ENCODE data around the gene PNPLA5.

The PNPLA5 gene

DNA sequence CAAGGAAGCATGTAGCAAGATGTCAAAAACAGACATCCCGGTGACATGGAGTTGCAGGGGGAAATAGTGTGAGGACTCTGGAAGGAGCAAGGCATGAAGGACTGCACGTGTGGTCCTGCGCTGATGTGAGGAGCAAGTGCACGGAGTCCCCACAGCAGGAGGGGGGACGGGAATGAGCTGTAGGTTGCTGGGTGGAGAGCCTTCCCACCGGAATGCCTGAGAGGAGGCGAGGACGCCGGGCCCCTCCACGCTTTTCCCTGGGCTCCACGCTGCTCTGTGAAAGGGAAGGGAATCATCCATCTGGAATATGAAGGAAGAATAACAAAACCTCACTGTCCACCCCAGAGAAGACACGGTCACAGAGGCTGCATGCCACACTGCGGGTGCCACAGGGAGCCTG is 56.1 kb downstream of the PNPLA5 start:
- Histone ChIP-seq H3K9ac (no peak overlapping the region), H2AFZ (no peak overlapping the region), H3K27me3 (ENCODE audit: control insufficient read depth, insufficient read depth, low read length) (no peaks in the 10 kb centered on the region), H3K4me3 (ENCODE audit: low read depth, low read length) (no peak overlapping the region), H3K79me2 (no peaks in the 10 kb centered on the region), H3K4me2 (ENCODE audit: low read length) (no peak overlapping the region), H3K36me3 (ENCODE audit: control insufficient read depth, insufficient read depth, low read length) (no peaks in the 10 kb centered on the region), H3K4me1 (no peaks in the 10 kb centered on the region), H3K27ac (no peak overlapping the region), H3K9me3 (ENCODE audit: control insufficient read depth, low read length) (no peaks in the 10 kb centered on the region)
- TF ChIP-seq, protein P1, sequence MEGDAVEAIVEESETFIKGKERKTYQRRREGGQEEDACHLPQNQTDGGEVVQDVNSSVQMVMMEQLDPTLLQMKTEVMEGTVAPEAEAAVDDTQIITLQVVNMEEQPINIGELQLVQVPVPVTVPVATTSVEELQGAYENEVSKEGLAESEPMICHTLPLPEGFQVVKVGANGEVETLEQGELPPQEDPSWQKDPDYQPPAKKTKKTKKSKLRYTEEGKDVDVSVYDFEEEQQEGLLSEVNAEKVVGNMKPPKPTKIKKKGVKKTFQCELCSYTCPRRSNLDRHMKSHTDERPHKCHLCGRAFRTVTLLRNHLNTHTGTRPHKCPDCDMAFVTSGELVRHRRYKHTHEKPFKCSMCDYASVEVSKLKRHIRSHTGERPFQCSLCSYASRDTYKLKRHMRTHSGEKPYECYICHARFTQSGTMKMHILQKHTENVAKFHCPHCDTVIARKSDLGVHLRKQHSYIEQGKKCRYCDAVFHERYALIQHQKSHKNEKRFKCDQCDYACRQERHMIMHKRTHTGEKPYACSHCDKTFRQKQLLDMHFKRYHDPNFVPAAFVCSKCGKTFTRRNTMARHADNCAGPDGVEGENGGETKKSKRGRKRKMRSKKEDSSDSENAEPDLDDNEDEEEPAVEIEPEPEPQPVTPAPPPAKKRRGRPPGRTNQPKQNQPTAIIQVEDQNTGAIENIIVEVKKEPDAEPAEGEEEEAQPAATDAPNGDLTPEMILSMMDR (IDR thresholded peaks at IDR 0.05): no peak

GRCh38 chr22:43835166-43835565 is 56.6 kb downstream of the PNPLA5 start:
- no peak overlapping the region for H3K9ac ChIP-seq
- no peaks in the 10 kb centered on the region for H3K9me3 ChIP-seq (ENCODE audit: control insufficient read depth, low read length)
- no peaks in the 10 kb centered on the region for H3K4me1 ChIP-seq
- H3K4me3 ChIP-seq (ENCODE audit: low read depth, low read length): no peak overlapping the region
- H3K4me2 ChIP-seq (ENCODE audit: low read length): no peak overlapping the region
- TF ChIP-seq, protein P1 (IDR thresholded peaks at IDR 0.05): no peak
- H3K79me2 ChIP-seq: no peaks in the 10 kb centered on the region
- H3K36me3 ChIP-seq (ENCODE audit: control insufficient read depth, insufficient read depth, low read length): no peaks in the 10 kb centered on the region
- no peak overlapping the region for H3K27ac ChIP-seq
- H2AFZ ChIP-seq: no peak overlapping the region
- H3K27me3 ChIP-seq (ENCODE audit: control insufficient read depth, insufficient read depth, low read length): no peaks in the 10 kb centered on the region

DNA sequence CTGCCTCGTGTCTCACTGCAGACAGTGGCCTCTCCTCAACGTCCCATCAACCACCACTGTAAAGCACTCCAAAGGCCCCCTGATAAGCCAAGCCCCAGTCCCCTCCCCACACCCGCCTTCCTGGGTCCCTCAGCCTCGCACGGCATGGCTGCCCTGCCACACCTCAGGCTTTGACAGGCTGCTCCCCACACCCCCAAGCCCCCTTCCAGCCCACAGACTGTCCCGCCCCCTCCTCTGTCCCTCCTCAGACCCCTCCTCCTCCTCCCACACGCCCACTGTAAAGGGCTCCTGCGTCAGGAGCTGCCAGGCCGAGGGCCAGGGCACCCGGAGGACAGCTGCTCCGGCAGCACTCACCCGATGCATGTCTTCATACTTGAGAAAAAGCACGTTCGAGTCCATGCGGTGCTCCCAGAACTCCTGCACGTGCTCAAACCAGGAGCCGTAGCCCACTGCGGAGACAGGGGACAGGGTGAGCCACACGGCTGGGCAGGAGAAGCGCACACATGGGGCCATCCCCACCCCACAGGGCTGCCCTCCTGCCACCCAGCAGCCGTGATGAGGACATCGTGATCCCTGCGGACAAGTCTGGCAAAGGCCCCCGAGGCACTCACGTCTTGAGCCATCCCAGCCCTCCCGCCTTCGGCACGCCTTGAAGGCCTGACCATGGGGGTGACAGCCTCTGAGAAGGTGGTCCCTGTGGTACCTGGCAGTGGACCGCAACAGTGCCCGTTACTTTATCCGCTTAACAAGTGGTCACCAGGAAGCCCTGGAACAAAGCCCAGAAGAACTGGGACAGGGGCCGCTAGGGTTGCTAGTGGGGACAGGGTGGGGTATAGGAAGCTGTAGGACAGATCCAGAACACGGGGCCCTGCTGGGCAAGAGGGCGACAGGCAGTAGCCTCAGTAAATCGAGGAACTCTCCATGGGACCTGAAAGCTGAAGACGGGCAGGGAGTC is 58.2 kb downstream of the PNPLA5 start:
- Histone ChIP-seq H2AFZ (no peak overlapping the region), H3K9me3 (ENCODE audit: control insufficient read depth, low read length) (no peaks in the 10 kb centered on the region), H3K9ac (no peak overlapping the region), H3K4me1 (no peaks in the 10 kb centered on the region), H3K79me2 (no peaks in the 10 kb centered on the region), H3K27ac (no peak overlapping the region), H3K36me3 (ENCODE audit: control insufficient read depth, insufficient read depth, low read length) (no peaks in the 10 kb centered on the region), H3K4me2 (ENCODE audit: low read length) (no peak overlapping the region), H3K4me3 (ENCODE audit: low read depth, low read length) (no peak overlapping the region), H3K27me3 (ENCODE audit: control insufficient read depth, insufficient read depth, low read length) (no peaks in the 10 kb centered on the region)
- TF ChIP-seq, protein P1 (IDR thresholded peaks at IDR 0.05): no peak

DNA sequence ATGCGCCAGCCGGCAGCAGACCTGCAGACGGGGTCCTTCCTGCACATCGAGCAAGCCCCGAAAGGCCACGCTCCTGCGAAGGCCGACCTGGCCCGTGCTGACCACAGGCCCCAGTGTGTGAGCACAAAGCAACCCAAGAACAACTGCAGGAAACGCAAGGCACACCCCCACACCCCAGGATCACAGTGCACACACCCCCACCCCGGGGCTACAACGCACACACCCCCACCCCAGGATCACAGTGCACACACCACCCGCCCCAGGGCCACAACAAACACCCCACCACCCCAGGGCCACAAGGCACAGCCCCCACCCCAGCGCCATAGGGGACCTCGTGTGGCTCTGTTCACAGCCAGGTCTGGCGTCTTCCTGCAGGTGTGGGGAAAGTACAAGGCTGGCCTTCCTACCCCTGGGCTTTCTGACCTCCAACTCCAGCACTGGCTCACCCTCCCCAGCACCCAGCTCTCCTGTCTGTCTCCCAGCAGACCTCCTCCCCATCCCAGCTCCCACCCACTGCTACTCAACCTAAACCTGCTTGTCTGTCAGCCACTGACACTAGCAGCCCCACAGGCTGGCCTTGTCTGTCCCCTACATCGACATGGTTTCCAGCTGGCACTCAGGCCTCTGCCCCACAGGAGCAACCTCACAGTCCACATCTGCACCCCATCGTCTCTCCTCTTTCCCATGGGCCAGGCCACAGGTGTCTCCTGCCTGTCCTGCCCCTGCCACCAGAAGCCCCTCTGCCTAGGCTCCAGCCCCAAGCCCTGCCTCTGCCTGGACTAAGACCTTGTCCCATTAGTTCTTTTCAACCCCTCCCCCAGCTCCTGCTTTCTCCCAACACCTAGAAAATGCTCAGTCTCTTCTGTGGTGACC is 59.2 kb downstream of the PNPLA5 start:
- H3K27ac ChIP-seq: no peak overlapping the region
- TF ChIP-seq, protein P1 (IDR thresholded peaks at IDR 0.05): no peak
- no peak overlapping the region for H3K9ac ChIP-seq
- no peaks in the 10 kb centered on the region for H3K79me2 ChIP-seq
- H3K4me1 ChIP-seq: no peaks in the 10 kb centered on the region
- no peaks in the 10 kb centered on the region for H3K27me3 ChIP-seq (ENCODE audit: control insufficient read depth, insufficient read depth, low read length)
- H3K36me3 ChIP-seq (ENCODE audit: control insufficient read depth, insufficient read depth, low read length): no peaks in the 10 kb centered on the region
- no peaks in the 10 kb centered on the region for H3K9me3 ChIP-seq (ENCODE audit: control insufficient read depth, low read length)
- H2AFZ ChIP-seq: no peak overlapping the region
- H3K4me2 ChIP-seq (ENCODE audit: low read length): no peak overlapping the region
- H3K4me3 ChIP-seq (ENCODE audit: low read depth, low read length): no peak overlapping the region

Data from parathyroid adenoma (tissue), 2 donors.